KMS-11 (cell line): ENCODE measurements around the gene SDK2.

Source experiments
- H2AFZ ChIP-seq: fragments of 200-600 bp; sonication (generic); 2 replicates; pipeline ENCODE4 v1.6.1; 2016; ENCODE audit warnings: antibody characterized with exemption, mixed run types, low read depth
- H3K27ac ChIP-seq: fragments of 200-600 bp; sonication (generic); 2 replicates; pipeline ENCODE4 v1.6.1; 2016; ENCODE audit warnings: mild to moderate bottlenecking, mixed run types
- H3K27me3 ChIP-seq: fragments of 200-600 bp; sonication (generic); 2 replicates; pipeline ENCODE4 v1.6.1; 2017; ENCODE audit warnings: mild to moderate bottlenecking, low read depth, mixed run types, moderate library complexity; ENCODE audit not compliant: insufficient read depth
- H3K36me3 ChIP-seq: fragments of 200-600 bp; sonication (generic); 2 replicates; pipeline ENCODE4 v1.6.1; 2017; ENCODE audit warnings: mild to moderate bottlenecking, mixed run types; ENCODE audit not compliant: insufficient read depth
- H3K4me1 ChIP-seq: fragments of 200-600 bp; sonication (generic); 2 replicates; pipeline ENCODE4 v1.6.1; 2016; ENCODE audit warnings: mild to moderate bottlenecking, low read depth, mixed run types; ENCODE audit not compliant: poor library complexity, severe bottlenecking
- H3K4me2 ChIP-seq: fragments of 200-600 bp; sonication (generic); 2 replicates; pipeline ENCODE4 v1.7.0; 2016; ENCODE audit warnings: mild to moderate bottlenecking, mixed run types
- H3K4me3 ChIP-seq: fragments of 200-600 bp; sonication (generic); IDR thresholded peaks from 2 replicates; pipeline ENCODE4 v1.6.1; 2017; ENCODE audit warnings: low read depth, low read length, mixed read lengths; ENCODE audit not compliant: insufficient read depth
- H3K79me2 ChIP-seq: fragments of 200-600 bp; sonication (generic); 2 replicates; pipeline ENCODE4 v1.6.1; 2016; ENCODE audit warnings: low read depth, mixed run types; ENCODE audit not compliant: insufficient read depth
- H3K9ac ChIP-seq: fragments of 200-600 bp; sonication (generic); 2 replicates; pipeline ENCODE4 v1.6.1; 2016; ENCODE audit warnings: mild to moderate bottlenecking, mixed run types
- H4K20me1 ChIP-seq: fragments of 200-600 bp; sonication (generic); 2 replicates; pipeline ENCODE4 v1.6.1; 2016; ENCODE audit warnings: mild to moderate bottlenecking, mixed run types; ENCODE audit not compliant: insufficient read depth
- TF ChIP-seq, protein P1 (sequence below): fragments of 200-600 bp; sonication (generic); conservative IDR thresholded peaks from 2 replicates; pipeline ENCODE4 v1.6.1; 2017; ENCODE audit warnings: low read depth, mild to moderate bottlenecking, antibody characterized with exemption, low read length, moderate library complexity, mixed read lengths

Gene SDK2

DNA sequence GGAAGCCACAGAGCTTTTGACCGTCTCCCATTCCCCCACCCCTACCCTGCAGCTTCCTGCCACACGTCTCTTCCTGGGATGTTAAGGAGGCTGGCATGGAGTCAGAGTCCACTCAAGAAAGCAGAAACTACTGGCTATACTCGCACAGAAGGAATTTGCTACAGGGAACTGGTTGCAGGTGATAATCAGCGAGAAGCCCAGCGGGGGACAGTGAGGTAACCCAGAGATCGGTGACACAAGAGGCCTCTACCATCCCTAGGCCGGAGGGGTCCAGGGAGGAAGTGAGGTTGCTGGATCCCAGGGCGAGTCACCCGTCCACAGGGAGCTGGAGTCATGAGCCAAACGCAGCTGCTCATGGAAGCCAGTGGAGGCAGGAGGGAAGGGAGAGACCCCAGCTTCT lies 93.7 kb downstream of the SDK2 start:
- Histone ChIP-seq H3K9ac (no peak overlapping the region), H3K36me3 (no peaks in the 10 kb centered on the region), H3K27ac (no peak overlapping the region), H3K4me1 (no peaks in the 10 kb centered on the region), H4K20me1 (no peaks in the 10 kb centered on the region), H3K79me2 (no peaks in the 10 kb centered on the region), H2AFZ (no peak overlapping the region), H3K4me2 (no peak overlapping the region), H3K4me3 (no peak overlapping the region), H3K27me3 (peaks cover 70% of the 10 kb centered on the region)
- TF ChIP-seq, protein P1, sequence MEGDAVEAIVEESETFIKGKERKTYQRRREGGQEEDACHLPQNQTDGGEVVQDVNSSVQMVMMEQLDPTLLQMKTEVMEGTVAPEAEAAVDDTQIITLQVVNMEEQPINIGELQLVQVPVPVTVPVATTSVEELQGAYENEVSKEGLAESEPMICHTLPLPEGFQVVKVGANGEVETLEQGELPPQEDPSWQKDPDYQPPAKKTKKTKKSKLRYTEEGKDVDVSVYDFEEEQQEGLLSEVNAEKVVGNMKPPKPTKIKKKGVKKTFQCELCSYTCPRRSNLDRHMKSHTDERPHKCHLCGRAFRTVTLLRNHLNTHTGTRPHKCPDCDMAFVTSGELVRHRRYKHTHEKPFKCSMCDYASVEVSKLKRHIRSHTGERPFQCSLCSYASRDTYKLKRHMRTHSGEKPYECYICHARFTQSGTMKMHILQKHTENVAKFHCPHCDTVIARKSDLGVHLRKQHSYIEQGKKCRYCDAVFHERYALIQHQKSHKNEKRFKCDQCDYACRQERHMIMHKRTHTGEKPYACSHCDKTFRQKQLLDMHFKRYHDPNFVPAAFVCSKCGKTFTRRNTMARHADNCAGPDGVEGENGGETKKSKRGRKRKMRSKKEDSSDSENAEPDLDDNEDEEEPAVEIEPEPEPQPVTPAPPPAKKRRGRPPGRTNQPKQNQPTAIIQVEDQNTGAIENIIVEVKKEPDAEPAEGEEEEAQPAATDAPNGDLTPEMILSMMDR: no peak

DNA sequence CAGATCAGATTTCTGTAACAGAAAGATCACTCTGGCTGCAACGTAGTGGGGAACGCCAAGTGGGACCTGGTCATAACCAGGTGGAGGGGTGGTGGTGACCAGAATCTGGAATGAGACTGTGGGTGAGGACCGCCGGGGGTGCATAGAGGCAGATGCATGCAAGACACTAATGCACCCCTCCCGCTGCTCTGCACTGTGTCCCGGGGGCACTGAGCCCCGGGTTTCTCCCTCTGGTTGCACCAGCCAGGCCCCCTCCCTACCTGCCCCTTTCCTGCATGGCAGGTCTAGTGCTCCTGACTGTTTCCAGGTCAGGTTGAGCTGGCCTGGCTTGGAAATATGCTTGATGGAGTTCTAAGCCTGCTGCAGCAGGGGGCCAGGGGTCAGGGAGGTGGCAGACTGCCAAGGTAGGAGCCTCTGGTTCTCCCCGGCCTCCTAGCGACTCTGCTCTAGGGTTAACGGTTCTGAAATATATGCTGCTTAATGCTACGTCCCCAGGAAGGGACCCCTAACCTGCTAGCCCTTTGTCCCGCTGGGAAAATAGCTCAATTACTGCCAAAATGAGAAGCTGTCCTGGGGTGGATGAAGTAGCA lies 94.3 kb downstream of the SDK2 start:
- no peaks in the 10 kb centered on the region for H4K20me1 ChIP-seq
- no peak overlapping the region for H3K4me3 ChIP-seq
- no peaks in the 10 kb centered on the region for H3K36me3 ChIP-seq
- H3K4me2 ChIP-seq: no peak overlapping the region
- no peak overlapping the region for H2AFZ ChIP-seq
- no peaks in the 10 kb centered on the region for H3K79me2 ChIP-seq
- no peaks in the 10 kb centered on the region for H3K4me1 ChIP-seq
- H3K27ac ChIP-seq: no peak overlapping the region
- TF ChIP-seq, protein P1: no peak
- peaks cover 69% of the 10 kb centered on the region for H3K27me3 ChIP-seq
- H3K9ac ChIP-seq: no peak overlapping the region

DNA sequence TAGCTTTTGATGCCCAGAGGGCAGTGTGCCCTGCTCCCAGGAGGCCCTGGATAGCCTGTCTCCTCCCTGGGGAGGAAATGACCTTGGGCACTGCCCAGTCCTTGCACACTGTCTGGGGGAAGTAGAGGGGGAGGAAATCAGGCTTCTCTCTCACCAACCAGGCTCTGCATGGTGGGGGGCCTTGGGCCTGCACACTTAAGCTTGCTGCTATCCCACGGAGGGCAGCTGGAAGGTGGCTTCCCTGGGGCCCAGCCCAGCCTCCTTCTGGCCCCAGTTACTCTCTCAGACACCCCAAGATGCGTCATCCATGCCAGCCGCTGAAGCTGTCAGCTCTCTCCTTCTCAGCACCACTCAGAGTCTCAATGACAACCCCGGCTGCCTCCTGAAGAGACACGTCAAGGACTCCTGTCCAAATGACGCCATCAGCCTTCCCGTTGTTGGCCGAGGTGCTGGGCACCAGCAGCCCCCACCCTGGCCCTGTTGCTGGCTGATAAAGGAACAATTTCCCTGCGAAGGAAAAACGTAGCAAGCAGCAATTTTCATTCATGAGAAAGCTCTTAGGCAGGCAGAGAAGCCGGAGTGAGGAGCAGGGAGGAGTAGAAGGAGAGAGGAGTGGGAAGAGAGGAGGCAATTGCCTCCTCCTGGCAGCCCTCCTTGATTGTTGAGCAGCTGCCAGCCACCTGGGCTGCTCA lies 95.5 kb downstream of the SDK2 start:
- Histone ChIP-seq H3K36me3 (no peaks in the 10 kb centered on the region), H3K9ac (no peak overlapping the region), H3K4me3 (no peak overlapping the region), H4K20me1 (no peaks in the 10 kb centered on the region), H3K79me2 (no peaks in the 10 kb centered on the region), H2AFZ (no peak overlapping the region), H3K27ac (no peak overlapping the region), H3K27me3 (peaks cover 72% of the 10 kb centered on the region), H3K4me2 (no peak overlapping the region), H3K4me1 (no peaks in the 10 kb centered on the region)
- TF ChIP-seq, protein P1: no peak

DNA sequence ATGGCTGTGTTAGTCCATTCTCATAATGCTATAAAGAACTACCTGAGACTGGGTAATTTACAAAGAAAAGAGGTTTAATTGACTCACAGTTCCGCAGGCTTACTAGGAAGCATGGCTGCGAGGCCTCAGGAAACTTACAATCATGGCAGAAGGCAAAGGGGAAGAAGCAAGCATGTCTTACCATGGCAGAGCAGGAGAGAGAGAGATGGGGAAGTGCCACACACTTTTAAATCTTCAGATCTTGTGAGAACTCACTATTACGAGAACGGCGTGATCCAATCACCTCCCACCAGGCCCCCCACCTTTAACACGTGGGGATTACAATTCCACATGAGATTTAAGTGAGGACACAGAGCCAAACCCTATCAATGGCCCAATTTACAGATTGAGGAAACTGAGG lies 96.5 kb downstream of the SDK2 start:
- Histone ChIP-seq H4K20me1 (no peaks in the 10 kb centered on the region), H3K27ac (no peak overlapping the region), H2AFZ (no peak overlapping the region), H3K79me2 (no peaks in the 10 kb centered on the region), H3K27me3 (peaks cover 75% of the 10 kb centered on the region), H3K4me1 (no peaks in the 10 kb centered on the region), H3K4me2 (no peak overlapping the region), H3K4me3 (no peak overlapping the region), H3K36me3 (no peaks in the 10 kb centered on the region), H3K9ac (no peak overlapping the region)
- TF ChIP-seq, protein P1: no peak
